Fibroblast of lung (primary cell): ENCODE data around the gene EFNB1. TPM values are rescaled to one million over a fixed set of nuclear protein-coding genes. Genes with fewer than 3 reads are reported as not detected.

ENCODE experiments used
- DNase-seq, 2 donors: peaks; one replicate each; pipeline versions ENCODE4 v3.0.0 to v3.0.0-alpha.2; 2010; ENCODE audit warnings: low read depth in 2 of 2
- H2AFZ ChIP-seq: 2 replicates; pipeline ENCODE4 v1.5.1; 2012; ENCODE audit warnings: low read length, control low read depth, inconsistent platforms
- H3K27ac ChIP-seq: 2 replicates; pipeline ENCODE4 v1.5.1; 2011; ENCODE audit warnings: low read length, control low read depth; ENCODE audit not compliant: insufficient read depth
- H3K27me3 ChIP-seq: 2 replicates; pipeline ENCODE4 v1.5.1; 2011; ENCODE audit warnings: mild to moderate bottlenecking, low read length; ENCODE audit not compliant: control insufficient read depth, insufficient read depth
- H3K36me3 ChIP-seq: 2 replicates; pipeline ENCODE4 v1.5.1; 2011; ENCODE audit warnings: low read length; ENCODE audit not compliant: control insufficient read depth, insufficient read depth
- H3K4me1 ChIP-seq: 2 replicates; pipeline ENCODE4 v1.5.1; 2011; ENCODE audit warnings: low read length; ENCODE audit not compliant: control insufficient read depth, insufficient read depth; ENCODE audit errors: extremely low read depth
- H3K4me2 ChIP-seq: 2 replicates; pipeline ENCODE4 v1.5.1; 2011; ENCODE audit warnings: low read length, control low read depth; ENCODE audit not compliant: insufficient read depth; ENCODE audit errors: extremely low read depth
- H3K4me3 ChIP-seq, 4 experiments: fragments of 200-600 bp in 1 of 4; sonication (generic) in 1 of 4; replicated peaks in 1 of 4; 2 replicates each; pipeline ENCODE4 v1.5.1; 2011 to 2016; ENCODE audit warnings: low read length in 4 of 4, low read depth in 3 of 4, mild to moderate bottlenecking in 3 of 4, control low read depth in 2 of 4, inconsistent platforms in 1 of 4, mixed read lengths in 1 of 4; ENCODE audit not compliant: insufficient read depth in 1 of 4; ENCODE audit errors: control extremely low read depth in 1 of 4
- H3K79me2 ChIP-seq: 2 replicates; pipeline ENCODE4 v1.5.1; 2012; ENCODE audit warnings: mild to moderate bottlenecking, low read length, inconsistent platforms; ENCODE audit not compliant: control insufficient read depth, insufficient read depth
- H3K9ac ChIP-seq: 2 replicates; pipeline ENCODE4 v1.5.1; 2011; ENCODE audit warnings: mild to moderate bottlenecking, low read length, control low read depth; ENCODE audit not compliant: insufficient read depth
- H3K9me3 ChIP-seq: 2 replicates; pipeline ENCODE4 v1.5.1; 2012; ENCODE audit warnings: low read depth, low read length; ENCODE audit not compliant: control insufficient read depth, insufficient read depth
- H4K20me1 ChIP-seq: 2 replicates; pipeline ENCODE4 v1.5.1; 2011; ENCODE audit warnings: low read length; ENCODE audit not compliant: control insufficient read depth, insufficient read depth; ENCODE audit errors: extremely low read depth
- EZH2 ChIP-seq: IDR thresholded peaks from 2 replicates; pipeline ENCODE4 v1.5.1; 2012; ENCODE audit warnings: low read length, control low read depth, mild to moderate bottlenecking; ENCODE audit errors: missing control alignments
- polyA plus RNA-seq, 2 donors: library from polyadenylated mRNA; depleted of rRNA in 1 of 2; stranded (reverse) in 1 of 2; unstranded in 1 of 2; fragments of >200 nt; gene quantifications; 2 replicates each; pipeline ENCODE4 v1.2.1, GENCODE V29; 2011 to 2012; ENCODE audit warnings: missing spikeins in 1 of 2
- total RNA-seq: library from RNA; depleted of rRNA; stranded (reverse); fragments of >200 nt; gene quantifications from 2 replicates; pipeline ENCODE4 v1.2.1, GENCODE V29; 2014
- TF ChIP-seq, protein P1 (sequence below), 2 donors: IDR thresholded peaks in 1 of 2; conservative IDR thresholded peaks in 1 of 2; 1 replicate in 1 of 2; 2 replicates in 1 of 2; pipeline ENCODE4 v1.5.1; 2011 to 2012; ENCODE audit warnings: low read length in 2 of 2, control low read depth in 1 of 2, inconsistent platforms in 1 of 2, low read depth in 1 of 2, mild to moderate bottlenecking in 1 of 2

EFNB1 gene
- total and polyA plus RNA-seq, 2 donors (not counting 1 experiment from before 2014, with no cell fraction given) = 12.6 to 43.4 TPM

DNA sequence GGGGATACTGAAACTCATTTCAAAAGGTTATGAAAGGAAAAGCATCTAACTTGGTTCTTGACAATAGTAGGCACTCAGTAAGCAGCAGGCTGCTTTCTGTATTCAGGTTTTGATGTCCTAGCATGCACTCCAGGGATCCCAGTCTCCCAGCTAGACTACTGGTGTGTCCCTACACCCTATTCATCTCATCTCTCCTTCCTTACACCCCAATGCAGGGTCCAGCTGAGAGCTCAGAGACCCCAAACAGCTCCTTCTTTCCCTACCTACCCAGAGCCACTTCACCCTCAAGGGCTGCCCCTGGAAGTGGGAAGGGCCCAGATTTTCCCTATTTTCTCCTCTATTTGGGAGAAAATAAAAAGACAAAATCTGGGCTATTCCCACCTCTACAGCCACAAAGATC lies 1.6 kb upstream of the EFNB1 start:
- no peak overlapping the region for H3K27ac ChIP-seq
- H3K9me3 ChIP-seq = no peaks in the 10 kb centered on the region
- no peak overlapping the region for H3K9ac ChIP-seq
- no peak overlapping the region for H3K4me3 ChIP-seq
- H3K4me2 ChIP-seq = no peak overlapping the region
- no peak for DNase-seq
- H4K20me1 ChIP-seq = no peaks in the 10 kb centered on the region
- H3K36me3 ChIP-seq = no peaks in the 10 kb centered on the region
- H3K79me2 ChIP-seq = peaks cover 12% of the 10 kb centered on the region
- no peaks in the 10 kb centered on the region for H3K27me3 ChIP-seq
- no peak overlapping the region for H2AFZ ChIP-seq
- no peaks in the 10 kb centered on the region for H3K4me1 ChIP-seq
- TF ChIP-seq, protein P1, sequence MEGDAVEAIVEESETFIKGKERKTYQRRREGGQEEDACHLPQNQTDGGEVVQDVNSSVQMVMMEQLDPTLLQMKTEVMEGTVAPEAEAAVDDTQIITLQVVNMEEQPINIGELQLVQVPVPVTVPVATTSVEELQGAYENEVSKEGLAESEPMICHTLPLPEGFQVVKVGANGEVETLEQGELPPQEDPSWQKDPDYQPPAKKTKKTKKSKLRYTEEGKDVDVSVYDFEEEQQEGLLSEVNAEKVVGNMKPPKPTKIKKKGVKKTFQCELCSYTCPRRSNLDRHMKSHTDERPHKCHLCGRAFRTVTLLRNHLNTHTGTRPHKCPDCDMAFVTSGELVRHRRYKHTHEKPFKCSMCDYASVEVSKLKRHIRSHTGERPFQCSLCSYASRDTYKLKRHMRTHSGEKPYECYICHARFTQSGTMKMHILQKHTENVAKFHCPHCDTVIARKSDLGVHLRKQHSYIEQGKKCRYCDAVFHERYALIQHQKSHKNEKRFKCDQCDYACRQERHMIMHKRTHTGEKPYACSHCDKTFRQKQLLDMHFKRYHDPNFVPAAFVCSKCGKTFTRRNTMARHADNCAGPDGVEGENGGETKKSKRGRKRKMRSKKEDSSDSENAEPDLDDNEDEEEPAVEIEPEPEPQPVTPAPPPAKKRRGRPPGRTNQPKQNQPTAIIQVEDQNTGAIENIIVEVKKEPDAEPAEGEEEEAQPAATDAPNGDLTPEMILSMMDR (conservative IDR thresholded peaks at IDR 0.05 in 1 of 2, IDR thresholded peaks at IDR 0.05 in 1 of 2; ENCODE audit: low read depth in 1 of 2, low read length in 2 of 2) = no peak
- TF ChIP-seq EZH2 = no peak

DNA sequence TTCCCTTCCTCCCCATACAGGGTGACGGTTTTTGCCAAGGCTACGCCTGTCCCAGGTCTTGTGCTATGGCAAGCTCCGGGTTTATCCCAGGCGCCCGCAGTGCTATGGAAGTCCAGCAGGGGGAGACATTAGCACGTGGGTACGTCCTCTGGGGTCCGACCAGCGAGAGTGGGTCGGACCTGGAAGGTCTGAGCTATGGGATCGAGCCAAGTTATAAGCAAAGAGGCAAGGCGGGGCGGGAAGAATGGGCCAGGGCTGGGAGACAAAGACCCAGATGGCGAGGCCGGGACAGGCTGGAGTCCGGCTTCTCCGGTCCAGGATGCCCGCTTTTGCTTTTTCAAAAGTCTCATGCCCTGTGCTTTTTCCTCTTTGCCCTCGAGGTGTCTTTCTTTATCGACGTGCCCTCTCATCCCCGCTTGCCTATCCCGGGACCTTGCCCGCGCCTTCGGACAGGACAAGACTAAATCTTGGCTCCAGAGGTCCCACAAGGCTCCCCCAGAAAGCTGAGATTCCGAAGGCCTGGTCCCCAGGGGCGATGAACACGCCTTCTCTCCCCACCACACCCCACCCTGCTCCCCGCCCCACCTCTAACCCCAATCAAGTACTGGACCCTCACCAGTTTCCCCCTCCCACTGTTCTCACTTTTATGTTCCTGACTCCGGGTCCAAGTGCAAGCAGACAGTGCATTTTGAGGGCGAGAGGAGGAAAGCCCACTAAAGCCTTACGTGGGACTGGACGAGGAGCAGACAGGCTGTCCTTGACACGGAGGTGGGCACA lies 785 bp upstream of the EFNB1 start:
- DNase-seq = peak; percentile 63 to 83
- H4K20me1 ChIP-seq = no peaks in the 10 kb centered on the region
- H3K27ac ChIP-seq = no peak overlapping the region
- no peak for TF ChIP-seq EZH2
- TF ChIP-seq, protein P1 (conservative IDR thresholded peaks at IDR 0.05 in 1 of 2, IDR thresholded peaks at IDR 0.05 in 1 of 2; ENCODE audit: low read depth in 1 of 2, low read length in 2 of 2) = peak; percentile 76 to 85
- H3K4me1 ChIP-seq = no peaks in the 10 kb centered on the region
- no peaks in the 10 kb centered on the region for H3K36me3 ChIP-seq
- peak overlapping the region in 3 of 4 experiments; percentile 14 to 37 (median 37) for H3K4me3 ChIP-seq
- peak overlapping the region; percentile 2 for H3K9ac ChIP-seq
- peaks cover 13% of the 10 kb centered on the region for H3K79me2 ChIP-seq
- no peak overlapping the region for H2AFZ ChIP-seq
- H3K27me3 ChIP-seq = no peaks in the 10 kb centered on the region
- peak overlapping the region; percentile 35 for H3K4me2 ChIP-seq
- H3K9me3 ChIP-seq = no peaks in the 10 kb centered on the region

DNA sequence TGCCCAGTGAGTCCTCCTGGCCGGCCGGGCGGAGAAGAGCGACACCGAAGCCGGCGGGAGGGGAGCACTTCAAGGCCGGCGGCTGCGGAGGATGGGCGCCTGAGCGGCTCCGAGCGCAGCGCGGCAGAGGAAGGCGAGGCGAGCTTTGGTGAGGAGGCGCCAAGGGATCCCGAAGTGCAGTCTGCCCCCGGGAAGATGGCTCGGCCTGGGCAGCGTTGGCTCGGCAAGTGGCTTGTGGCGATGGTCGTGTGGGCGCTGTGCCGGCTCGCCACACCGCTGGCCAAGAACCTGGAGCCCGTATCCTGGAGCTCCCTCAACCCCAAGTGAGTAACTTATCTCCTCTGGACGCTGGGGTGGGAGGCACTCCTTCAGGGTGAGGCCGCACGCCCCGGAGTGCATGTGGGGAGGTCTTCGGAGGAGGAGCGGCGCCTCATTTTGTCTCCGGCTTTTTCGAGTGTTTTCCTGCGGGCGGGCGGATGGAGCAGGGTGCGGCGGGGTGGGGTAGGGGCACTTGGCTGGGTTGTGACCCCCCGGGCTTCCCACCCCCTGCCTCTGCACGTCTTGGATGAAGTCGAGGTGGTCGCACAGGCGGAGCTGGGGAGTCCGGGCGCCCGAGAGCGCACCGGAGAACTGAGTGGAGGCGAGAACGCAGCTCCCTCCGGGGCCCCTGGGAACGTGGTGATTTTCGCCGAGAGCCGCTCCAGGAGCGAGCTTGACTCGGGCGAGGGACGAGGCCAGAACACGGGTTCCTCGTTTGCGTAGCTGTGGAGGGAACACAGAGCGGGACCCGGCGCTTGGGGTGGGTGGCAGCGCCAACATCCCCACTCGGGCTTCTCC lies 979 bp downstream of the EFNB1 start:
- DNase-seq = peak in 1 of 2 donors; percentile 48
- H3K27ac ChIP-seq = peak overlapping the region; percentile 45

More for the DNA sequence above, 979 bp downstream of the EFNB1 start:
- no peak for TF ChIP-seq EZH2
- TF ChIP-seq, protein P1 (conservative IDR thresholded peaks at IDR 0.05 in 1 of 2, IDR thresholded peaks at IDR 0.05 in 1 of 2; ENCODE audit: low read depth in 1 of 2, low read length in 2 of 2) = no peak
- Histone ChIP-seq H4K20me1 (no peaks in the 10 kb centered on the region), H2AFZ (no peak overlapping the region), H3K9me3 (no peaks in the 10 kb centered on the region), H3K27me3 (no peaks in the 10 kb centered on the region), H3K4me2 (no peak overlapping the region), H3K9ac (peak overlapping the region; percentile 44), H3K4me1 (no peaks in the 10 kb centered on the region), H3K79me2 (peaks cover 18% of the 10 kb centered on the region), H3K4me3 (peak overlapping the region; percentile 52 to 81 (median 67)), H3K36me3 (no peaks in the 10 kb centered on the region)
